Measurements from ENCODE around the gene MAPT.

DNA sequence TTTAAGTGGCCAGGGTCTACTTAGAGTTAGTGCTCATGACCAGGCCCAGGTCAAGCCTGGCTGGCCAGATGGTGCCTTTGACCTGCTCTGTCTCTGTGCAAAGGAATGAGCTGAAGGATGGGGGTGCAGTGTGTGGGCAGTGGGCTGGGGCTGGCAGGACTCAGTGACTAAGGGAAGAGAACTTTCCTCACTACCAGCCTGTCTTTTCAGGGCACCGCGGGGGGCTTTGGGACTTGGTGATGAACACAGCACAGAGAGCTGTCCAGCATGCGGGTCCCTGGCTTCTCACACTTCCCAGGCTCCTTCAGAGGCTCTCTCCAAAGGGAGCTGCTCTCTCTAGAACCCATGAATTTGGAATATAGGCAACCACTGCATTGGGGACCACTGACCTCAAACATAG lies 61.7 kb downstream of the MAPT start:
- TF ChIP-seq, protein P1, sequence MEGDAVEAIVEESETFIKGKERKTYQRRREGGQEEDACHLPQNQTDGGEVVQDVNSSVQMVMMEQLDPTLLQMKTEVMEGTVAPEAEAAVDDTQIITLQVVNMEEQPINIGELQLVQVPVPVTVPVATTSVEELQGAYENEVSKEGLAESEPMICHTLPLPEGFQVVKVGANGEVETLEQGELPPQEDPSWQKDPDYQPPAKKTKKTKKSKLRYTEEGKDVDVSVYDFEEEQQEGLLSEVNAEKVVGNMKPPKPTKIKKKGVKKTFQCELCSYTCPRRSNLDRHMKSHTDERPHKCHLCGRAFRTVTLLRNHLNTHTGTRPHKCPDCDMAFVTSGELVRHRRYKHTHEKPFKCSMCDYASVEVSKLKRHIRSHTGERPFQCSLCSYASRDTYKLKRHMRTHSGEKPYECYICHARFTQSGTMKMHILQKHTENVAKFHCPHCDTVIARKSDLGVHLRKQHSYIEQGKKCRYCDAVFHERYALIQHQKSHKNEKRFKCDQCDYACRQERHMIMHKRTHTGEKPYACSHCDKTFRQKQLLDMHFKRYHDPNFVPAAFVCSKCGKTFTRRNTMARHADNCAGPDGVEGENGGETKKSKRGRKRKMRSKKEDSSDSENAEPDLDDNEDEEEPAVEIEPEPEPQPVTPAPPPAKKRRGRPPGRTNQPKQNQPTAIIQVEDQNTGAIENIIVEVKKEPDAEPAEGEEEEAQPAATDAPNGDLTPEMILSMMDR (IDR thresholded peaks at IDR 0.05), result no peak
- TF ChIP-seq EP300 (IDR thresholded peaks at IDR 0.05; ENCODE audit: low read depth) (no peak), POLR2AphosphoS5 (IDR thresholded peaks at IDR 0.05) (no peak), POLR2A (IDR thresholded peaks at IDR 0.05) (no peak)
